GM21576 (cell line): ENCODE measurements around the gene APOD.

ENCODE experiments used
- ATAC-seq: cut with Tn5 transposase; IDR thresholded peaks from one replicate; pipeline ENCODE4 v1.9.1; 2021; ENCODE audit warnings: mild to moderate bottlenecking, moderate library complexity; ENCODE audit not compliant: unreplicated experiment

Gene APOD

DNA sequence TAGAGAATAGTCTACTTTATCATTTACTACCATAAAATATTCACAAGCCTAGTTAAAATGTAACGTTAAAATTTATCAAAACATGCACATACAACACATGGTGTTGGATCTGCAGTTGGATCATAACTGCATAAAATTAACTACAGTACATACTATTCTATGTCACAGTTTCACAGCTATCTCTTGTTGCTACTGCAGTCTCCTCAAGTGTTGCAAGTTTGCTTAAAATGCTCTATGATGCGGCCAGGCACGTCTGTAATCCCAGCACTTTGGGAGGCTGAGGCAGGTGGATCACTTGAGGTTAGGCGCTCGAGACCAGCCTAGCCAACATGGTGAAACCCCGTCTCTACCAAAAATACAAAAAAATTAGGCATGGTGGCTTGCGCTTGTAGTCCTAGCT, 50.9 kb downstream of the APOD start:
- no peak for ATAC-seq

DNA sequence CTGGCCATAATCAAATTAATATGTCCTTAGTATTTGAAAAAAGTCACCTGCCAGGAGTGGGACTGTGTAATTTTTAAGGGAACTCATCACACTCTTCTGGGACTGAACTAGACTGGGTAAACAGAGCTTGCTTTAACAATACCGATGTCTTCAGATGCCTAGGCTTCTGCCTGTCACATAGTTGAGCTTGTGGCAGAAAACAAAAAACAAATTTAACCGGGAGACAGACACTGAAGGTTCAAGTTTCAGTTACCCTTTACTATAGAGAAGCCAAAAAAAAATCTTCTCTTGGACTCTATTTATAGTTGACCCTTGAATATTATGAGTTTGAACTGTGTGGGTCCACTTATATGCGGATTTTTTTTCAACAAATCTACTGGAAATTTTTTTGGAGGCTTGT, 51.4 kb downstream of the APOD start:
- no peak for ATAC-seq

DNA sequence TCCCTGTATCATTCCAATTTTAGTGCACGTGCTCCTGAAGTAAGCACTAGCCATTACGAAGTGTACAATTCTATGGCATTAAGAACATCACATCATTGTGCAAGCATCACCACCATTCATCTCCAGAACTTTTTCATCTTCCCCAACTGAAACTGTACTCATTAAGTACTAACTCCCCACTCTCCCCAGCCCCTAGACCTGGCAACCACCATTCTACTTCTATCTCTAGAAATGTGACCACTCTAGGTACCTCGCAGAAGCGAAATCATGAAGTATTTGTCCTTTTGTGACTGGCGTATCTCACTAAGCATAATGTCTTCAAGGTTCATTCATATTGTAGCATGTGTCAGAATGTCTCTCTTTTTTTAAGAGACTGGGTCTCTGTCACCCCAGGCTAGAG, 52.1 kb downstream of the APOD start:
- ATAC-seq = no peak

DNA sequence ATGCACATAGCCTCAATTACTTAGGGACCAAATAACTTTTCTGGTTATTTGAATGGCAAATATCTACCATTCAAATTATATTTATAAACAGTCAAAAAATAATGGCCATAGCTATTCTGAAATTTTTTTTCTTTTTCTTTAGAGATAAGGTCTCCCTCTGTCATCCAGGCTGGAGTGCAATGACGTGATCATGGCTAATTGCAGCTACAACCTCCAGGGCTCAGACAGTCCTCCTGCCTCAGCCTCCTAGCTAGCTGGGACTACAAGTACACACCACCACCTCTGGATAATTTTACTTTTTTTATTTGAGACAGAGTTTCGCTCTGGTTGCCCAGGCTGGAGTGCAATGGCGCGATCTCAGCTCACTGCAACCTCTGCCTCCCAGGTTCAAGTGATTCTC, 57.2 kb downstream of the APOD start:
- no peak for ATAC-seq

DNA sequence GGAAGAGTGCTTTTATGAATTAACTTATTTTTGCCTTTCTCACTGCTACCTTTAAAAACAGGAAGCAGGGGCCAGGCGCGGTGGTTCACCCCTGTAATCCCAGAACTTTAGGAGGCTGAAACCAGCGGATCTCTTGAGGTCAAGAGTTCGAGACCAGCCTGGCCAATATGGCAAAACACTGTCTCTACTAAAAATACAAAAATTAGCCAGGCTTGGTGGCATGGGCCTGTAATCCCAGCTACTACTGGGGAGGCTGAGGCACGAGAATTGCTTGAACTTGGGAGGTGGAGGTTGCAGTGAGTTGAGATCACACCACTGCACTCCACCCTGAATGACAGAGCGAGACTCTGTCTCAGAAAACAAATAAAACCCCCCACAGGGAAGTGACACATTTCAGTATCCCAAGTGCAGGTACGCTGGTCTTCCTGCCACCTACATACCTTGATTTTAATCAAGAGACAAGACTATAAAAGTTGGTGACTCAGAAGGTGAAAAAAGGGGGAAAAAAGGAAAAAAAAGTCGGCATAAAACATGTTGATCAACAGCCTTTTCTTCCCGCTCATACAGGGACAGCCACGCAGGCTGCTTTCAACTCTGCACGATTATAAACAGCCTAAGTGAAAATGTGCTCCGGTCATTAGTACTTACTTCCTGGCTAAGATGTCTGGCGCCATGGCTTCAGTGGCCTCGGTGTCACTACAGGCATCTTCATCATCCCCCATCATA, 59.4 kb downstream of the APOD start:
- no peak for ATAC-seq

GRCh38 chr3:195522254-195523023, 61.3 kb downstream of the APOD start:
- ATAC-seq = no peak
